WI38 (cell line): ENCODE results near the gene CDYL.

Experiments
- H3K4me3 ChIP-seq: 2 replicates; pipeline ENCODE4 v1.5.1; 2011; ENCODE audit warnings: low read depth, mild to moderate bottlenecking, control low read depth, low read length
- CTCF ChIP-seq: IDR thresholded peaks from 2 replicates; pipeline ENCODE4 v1.5.1; 2012; ENCODE audit warnings: low read depth, mild to moderate bottlenecking, control low read depth, low read length

Gene CDYL

GRCh38 chr6:4804095-4804494, 27.9 kb downstream of the CDYL start:
- no peak for TF ChIP-seq CTCF

DNA sequence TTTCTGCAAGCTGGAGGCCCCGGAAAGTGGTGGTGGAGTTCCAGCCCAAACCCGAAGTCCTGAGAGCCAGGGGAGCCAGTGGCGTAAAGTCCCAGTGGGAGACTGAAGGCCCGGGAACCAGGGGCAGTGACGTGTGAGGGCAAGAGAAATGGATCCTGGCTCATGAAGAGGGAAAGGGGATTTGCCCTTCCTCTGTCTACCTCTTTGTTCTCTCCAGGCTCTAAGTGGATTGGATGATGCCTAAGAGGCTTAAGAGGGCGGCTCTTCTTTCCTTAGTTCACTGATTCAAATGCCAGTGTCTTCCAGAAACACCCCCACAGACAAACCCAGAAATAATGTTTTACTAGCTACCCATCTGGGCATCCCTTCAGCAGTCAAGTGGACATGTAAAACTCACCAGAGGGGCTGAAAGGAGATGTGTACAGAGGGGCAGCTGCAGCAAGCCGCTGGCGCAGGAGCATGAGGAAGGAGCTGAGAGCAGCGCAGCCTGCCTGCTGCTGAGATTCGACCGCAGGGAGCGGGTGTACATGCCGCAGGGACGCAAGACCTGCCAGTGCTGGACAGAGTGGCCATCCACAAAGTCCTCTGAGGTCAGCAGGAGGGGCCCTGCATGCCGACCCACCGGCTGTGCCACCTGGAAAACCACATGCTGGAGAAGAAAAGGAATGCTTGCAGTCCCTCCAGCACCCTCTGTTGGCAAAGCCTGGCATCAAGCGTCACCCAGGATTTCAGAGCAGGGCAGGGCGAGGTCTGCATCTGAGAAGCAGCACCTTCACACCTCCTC, 29.5 kb downstream of the CDYL start:
- no peak overlapping the region for H3K4me3 ChIP-seq

More at GRCh38 chr6:4804095-4804494, 27.9 kb downstream of the CDYL start:
- H3K4me3 ChIP-seq, result no peak overlapping the region

DNA sequence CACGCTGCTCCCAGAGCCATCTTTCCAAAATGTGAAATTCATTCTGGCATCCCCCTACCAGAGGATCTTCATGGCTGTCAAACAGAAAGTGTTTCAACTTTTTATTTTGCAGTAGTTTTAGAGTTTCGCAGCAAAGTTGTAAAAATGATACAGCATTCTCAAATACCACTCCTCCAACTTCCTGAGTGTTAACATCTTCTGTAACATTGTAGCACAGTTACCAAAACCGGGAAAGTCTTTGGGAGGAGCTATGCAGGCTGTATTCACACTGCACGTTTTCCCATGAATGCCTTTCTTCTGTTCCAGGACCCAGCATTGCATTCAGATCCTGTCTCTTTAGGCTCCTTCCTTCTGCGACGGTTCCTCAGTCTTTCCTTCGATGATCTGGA, 30.1 kb downstream of the CDYL start:
- no peak overlapping the region for H3K4me3 ChIP-seq
- TF ChIP-seq CTCF, result no peak

More for the DNA sequence above, 29.5 kb downstream of the CDYL start:
- TF ChIP-seq CTCF, result peak; percentile 56

DNA sequence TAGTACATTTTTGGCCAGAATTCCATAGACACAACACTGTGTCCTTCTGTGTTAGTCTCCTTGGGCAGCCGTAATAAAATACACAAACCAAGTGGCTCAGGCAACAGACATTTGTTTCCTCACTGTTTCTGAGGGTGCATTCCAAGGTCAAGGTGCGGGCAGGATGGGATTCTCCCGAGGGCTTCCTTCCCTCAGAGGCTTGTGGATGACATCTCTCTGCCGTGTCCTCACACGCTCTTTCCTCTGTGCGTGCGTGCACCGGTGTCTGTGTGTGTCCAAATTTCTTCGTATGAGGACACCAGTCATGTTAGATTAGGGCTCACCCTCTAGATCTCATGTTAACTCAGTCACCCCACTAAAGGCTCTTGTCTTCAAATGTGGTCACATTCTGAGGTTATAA, 30.6 kb downstream of the CDYL start:
- H3K4me3 ChIP-seq, result no peak overlapping the region

GRCh38 chr6:4808396-4808795, 32.2 kb downstream of the CDYL start:
- H3K4me3 ChIP-seq, result no peak overlapping the region
- TF ChIP-seq CTCF, result no peak

More for the DNA sequence above, 30.6 kb downstream of the CDYL start:
- TF ChIP-seq CTCF, result no peak

- no peak for TF ChIP-seq CTCF
- no peak overlapping the region for H3K4me3 ChIP-seq
These were observed 34.1 kb downstream of the CDYL start for GRCh38 chr6:4809999-4810918.

- no peak for TF ChIP-seq CTCF
- H3K4me3 ChIP-seq, result no peak overlapping the region
These were observed 35.9 kb downstream of the CDYL start for GRCh38 chr6:4812068-4812467.
